ENCODE results near the gene MARK1. TPM values are rescaled to one million over a fixed set of nuclear protein-coding genes. Genes with fewer than 3 reads are reported as not detected.
A peak's percentile ranks its signal among the peaks of the same experiment; 100 is the strongest.

The MARK1 gene
- total and polyA plus RNA-seq, 10 of the 15 experiments (the other 5 are each of a cell fraction or from before 2014, with no cell fraction given) = 0.02 to 0.67 (median 0.12) TPM; not detected in 6

DNA sequence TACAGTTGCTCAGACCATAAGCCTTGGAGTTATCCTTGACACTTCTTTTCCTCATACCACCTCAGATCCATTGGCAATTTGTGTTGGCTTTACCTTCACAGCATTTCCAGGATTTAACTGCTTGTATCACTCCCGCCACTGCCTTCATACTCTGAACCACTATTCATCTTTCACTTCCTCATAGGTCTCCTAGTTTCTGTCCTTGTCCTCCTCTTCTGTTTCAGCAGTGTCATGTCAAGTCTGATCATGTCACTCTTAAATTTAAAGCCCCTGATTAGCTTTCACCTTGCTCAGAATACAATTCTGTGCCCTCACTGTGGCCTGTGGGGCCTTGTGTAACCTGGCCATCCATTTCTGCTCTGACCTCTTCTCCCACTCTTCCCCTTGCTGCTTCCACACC, 127.6 kb downstream of the MARK1 start (continued):
- TF ChIP-seq, protein P1, sequence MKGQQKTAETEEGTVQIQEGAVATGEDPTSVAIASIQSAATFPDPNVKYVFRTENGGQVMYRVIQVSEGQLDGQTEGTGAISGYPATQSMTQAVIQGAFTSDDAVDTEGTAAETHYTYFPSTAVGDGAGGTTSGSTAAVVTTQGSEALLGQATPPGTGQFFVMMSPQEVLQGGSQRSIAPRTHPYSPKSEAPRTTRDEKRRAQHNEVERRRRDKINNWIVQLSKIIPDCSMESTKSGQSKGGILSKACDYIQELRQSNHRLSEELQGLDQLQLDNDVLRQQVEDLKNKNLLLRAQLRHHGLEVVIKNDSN (IDR thresholded peaks at IDR 0.05; ENCODE audit: borderline replicate concordance, extremely low read length, insufficient read depth, low read depth, low read length) = no peak
- 0 out of 2 replicates have a peak, but pooled peaks have one; percentile 25 for TF ChIP-seq IRF4 (IDR thresholded peaks at IDR 0.05; ENCODE audit: low read depth, low read length)
- TF ChIP-seq STAT3 (IDR thresholded peaks at IDR 0.05; ENCODE audit: low read depth, low read length) = no peak
- TF ChIP-seq RAD51 (IDR thresholded peaks at IDR 0.05) = no peak
- TF ChIP-seq TBL1XR1 (IDR thresholded peaks at IDR 0.05; ENCODE audit: low read depth, low read length) = no peak
- TF ChIP-seq NBN (IDR thresholded peaks at IDR 0.05) = no peak
- no peak for TF ChIP-seq SREBF2 (IDR thresholded peaks at IDR 0.05; ENCODE audit: low read length)
- TF ChIP-seq, protein P2, sequence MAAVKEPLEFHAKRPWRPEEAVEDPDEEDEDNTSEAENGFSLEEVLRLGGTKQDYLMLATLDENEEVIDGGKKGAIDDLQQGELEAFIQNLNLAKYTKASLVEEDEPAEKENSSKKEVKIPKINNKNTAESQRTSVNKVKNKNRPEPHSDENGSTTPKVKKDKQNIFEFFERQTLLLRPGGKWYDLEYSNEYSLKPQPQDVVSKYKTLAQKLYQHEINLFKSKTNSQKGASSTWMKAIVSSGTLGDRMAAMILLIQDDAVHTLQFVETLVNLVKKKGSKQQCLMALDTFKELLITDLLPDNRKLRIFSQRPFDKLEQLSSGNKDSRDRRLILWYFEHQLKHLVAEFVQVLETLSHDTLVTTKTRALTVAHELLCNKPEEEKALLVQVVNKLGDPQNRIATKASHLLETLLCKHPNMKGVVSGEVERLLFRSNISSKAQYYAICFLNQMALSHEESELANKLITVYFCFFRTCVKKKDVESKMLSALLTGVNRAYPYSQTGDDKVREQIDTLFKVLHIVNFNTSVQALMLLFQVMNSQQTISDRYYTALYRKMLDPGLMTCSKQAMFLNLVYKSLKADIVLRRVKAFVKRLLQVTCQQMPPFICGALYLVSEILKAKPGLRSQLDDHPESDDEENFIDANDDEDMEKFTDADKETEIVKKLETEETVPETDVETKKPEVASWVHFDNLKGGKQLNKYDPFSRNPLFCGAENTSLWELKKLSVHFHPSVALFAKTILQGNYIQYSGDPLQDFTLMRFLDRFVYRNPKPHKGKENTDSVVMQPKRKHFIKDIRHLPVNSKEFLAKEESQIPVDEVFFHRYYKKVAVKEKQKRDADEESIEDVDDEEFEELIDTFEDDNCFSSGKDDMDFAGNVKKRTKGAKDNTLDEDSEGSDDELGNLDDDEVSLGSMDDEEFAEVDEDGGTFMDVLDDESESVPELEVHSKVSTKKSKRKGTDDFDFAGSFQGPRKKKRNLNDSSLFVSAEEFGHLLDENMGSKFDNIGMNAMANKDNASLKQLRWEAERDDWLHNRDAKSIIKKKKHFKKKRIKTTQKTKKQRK (IDR thresholded peaks at IDR 0.05; ENCODE audit: low read depth, low read length) = no peak
- TF ChIP-seq CHD1 (IDR thresholded peaks at IDR 0.05; ENCODE audit: low read depth, low read length) = no peak
- TF ChIP-seq SMAD5 (IDR thresholded peaks at IDR 0.05; ENCODE audit: low read depth) = no peak
- no peak for TF ChIP-seq ZNF622 (IDR thresholded peaks at IDR 0.05)
- no peak for TF ChIP-seq ZNF217 (IDR thresholded peaks at IDR 0.05)
- peak; percentile 40; the same call in 1 of the 2 replicates for TF ChIP-seq DPF2 (IDR thresholded peaks at IDR 0.05)
- no peak for TF ChIP-seq CBX3 (IDR thresholded peaks at IDR 0.05; ENCODE audit: borderline replicate concordance, low read depth)
- no peak for TF ChIP-seq TCF12 (IDR thresholded peaks at IDR 0.05; ENCODE audit: low read depth, low read length)
- no peak for TF ChIP-seq NR2F1 (conservative IDR thresholded peaks at IDR 0.05)
- TF ChIP-seq, protein P3, sequence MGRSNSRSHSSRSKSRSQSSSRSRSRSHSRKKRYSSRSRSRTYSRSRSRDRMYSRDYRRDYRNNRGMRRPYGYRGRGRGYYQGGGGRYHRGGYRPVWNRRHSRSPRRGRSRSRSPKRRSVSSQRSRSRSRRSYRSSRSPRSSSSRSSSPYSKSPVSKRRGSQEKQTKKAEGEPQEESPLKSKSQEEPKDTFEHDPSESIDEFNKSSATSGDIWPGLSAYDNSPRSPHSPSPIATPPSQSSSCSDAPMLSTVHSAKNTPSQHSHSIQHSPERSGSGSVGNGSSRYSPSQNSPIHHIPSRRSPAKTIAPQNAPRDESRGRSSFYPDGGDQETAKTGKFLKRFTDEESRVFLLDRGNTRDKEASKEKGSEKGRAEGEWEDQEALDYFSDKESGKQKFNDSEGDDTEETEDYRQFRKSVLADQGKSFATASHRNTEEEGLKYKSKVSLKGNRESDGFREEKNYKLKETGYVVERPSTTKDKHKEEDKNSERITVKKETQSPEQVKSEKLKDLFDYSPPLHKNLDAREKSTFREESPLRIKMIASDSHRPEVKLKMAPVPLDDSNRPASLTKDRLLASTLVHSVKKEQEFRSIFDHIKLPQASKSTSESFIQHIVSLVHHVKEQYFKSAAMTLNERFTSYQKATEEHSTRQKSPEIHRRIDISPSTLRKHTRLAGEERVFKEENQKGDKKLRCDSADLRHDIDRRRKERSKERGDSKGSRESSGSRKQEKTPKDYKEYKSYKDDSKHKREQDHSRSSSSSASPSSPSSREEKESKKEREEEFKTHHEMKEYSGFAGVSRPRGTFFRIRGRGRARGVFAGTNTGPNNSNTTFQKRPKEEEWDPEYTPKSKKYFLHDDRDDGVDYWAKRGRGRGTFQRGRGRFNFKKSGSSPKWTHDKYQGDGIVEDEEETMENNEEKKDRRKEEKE (IDR thresholded peaks at IDR 0.05) = no peak

Measured in GM12878 (cell line).